Stimulated activated memory B cell treated with anti-CD40 and anti-IgM and Interleukin-4, amounts not matched to agents 10 μg/mL and 1 μg/mL and 100 μg/mL, for 72 hours (primary cell): ENCODE results near the gene FOXN3.

Source experiments
- ATAC-seq: fragments of 150-1000 bp; cut with Tn5 transposase; 2 replicates; pipeline ENCODE4 v1.10.0; 2021
- H3K27ac Mint-ChIP-seq: one replicate; pipeline ENCODE4 v1.8.0; 2022; ENCODE audit warnings: mild to moderate bottlenecking, mixed read lengths
- H3K27me3 Mint-ChIP-seq: one replicate; pipeline ENCODE4 v1.8.0; 2022; ENCODE audit warnings: mixed read lengths
- H3K36me3 Mint-ChIP-seq: one replicate; pipeline ENCODE4 v1.8.0; 2022; ENCODE audit warnings: mixed read lengths
- H3K4me1 Mint-ChIP-seq: one replicate; pipeline ENCODE4 v1.8.0; 2022; ENCODE audit warnings: mixed read lengths
- H3K4me3 Mint-ChIP-seq: one replicate; pipeline ENCODE4 v1.8.0; 2022; ENCODE audit warnings: mild to moderate bottlenecking, moderate library complexity, mixed read lengths
- H3K9me3 Mint-ChIP-seq: one replicate; pipeline ENCODE4 v1.8.0; 2022; ENCODE audit warnings: mixed read lengths

FOXN3 gene

DNA sequence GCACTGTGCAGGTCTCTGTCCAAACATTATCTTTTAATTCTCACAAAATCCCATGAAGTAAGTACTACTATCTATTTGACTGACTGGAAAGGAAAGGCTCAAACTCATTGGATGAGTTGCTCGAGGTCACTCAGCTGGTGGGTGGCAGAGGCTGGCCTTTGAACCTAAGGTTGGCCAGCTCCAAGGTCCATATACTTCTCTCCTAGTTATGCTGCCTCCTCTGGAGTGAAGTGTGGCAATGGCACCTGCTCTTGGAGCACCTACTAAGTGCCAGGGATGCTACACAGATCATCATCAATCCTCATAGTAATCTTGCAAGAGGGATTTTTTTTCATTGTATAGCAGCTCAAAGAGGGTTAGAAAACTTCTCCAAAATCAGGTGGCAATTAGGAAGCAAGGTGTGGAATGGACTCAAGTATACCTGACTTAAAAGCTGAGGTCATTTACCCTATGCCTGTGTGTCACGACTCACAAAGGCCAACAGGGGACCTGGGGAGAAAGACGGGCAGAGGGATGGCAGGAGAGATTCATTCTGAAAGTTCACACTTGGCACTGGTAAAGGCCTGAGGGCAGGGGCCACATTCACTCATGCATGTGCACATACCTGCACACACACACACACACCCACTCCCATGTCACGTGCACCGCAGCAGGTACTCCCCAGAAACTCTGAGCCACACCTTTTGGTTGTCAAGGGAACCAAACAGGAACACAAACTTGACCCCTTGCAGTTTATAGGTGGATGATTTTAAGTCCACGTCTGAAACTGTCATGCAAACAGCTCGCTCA is 146.4 kb downstream of the FOXN3 start:
- peak overlapping the region; percentile 65 for H3K27ac Mint-ChIP-seq
- no peaks in the 10 kb centered on the region for H3K27me3 Mint-ChIP-seq
- no peak overlapping the region for H3K4me3 Mint-ChIP-seq
- no peaks in the 10 kb centered on the region for H3K9me3 Mint-ChIP-seq
- peaks cover 78% of the 10 kb centered on the region for H3K4me1 Mint-ChIP-seq
- peaks cover 40% of the 10 kb centered on the region for H3K36me3 Mint-ChIP-seq
- ATAC-seq: peak; percentile 83

DNA sequence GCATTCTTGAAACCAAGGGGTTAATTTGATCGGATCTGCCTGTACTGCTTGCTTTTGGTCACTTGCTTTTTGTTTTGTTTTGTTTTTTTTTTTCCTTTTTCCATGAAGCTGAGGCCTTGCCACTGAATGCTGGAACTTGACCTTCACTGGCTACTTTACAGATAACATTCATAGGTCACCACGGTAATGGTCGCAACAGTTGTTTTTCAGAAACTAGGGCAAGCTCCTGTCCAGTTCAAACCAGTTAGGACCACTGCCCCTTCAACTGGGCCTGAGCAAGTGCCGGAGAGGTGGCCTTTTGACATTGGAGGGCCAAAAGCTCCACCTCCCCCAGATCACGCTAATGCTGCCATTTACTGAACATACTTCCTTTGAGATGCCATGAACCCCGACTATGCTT is 147.6 kb downstream of the FOXN3 start:
- H3K9me3 Mint-ChIP-seq: no peaks in the 10 kb centered on the region
- H3K4me3 Mint-ChIP-seq: no peak overlapping the region
- no peaks in the 10 kb centered on the region for H3K27me3 Mint-ChIP-seq
- no peak for ATAC-seq
- H3K4me1 Mint-ChIP-seq: peaks cover 82% of the 10 kb centered on the region
- peak overlapping the region; percentile 65 for H3K27ac Mint-ChIP-seq
- peaks cover 41% of the 10 kb centered on the region for H3K36me3 Mint-ChIP-seq

- no peak for ATAC-seq
- Mint-ChIP-seq H3K4me1 (peaks cover 82% of the 10 kb centered on the region), H3K4me3 (no peak overlapping the region), H3K9me3 (no peaks in the 10 kb centered on the region), H3K36me3 (peaks cover 47% of the 10 kb centered on the region), H3K27me3 (no peaks in the 10 kb centered on the region), H3K27ac (peak overlapping the region; percentile 31)
Measured at GRCh38 chr14:89268514-89268913, 148.5 kb downstream of the FOXN3 start.

DNA sequence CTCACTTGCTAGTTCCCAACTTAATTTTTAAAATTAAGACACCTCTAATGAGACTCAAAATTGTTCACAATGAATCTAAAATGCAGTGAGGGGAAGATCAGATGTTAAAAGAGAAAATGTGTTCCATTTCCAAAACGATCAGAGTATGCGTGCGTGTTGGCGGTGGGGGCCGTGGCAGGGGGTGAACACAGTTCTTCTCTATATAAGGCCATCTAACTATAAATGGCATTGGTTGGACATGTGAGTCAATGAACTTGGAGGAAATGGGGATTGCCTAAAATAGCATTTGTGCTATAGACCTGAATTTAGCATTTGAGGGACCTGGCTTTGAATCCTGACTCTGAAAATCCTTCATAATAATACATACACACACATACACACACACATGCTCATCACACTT is 149.4 kb downstream of the FOXN3 start:
- Mint-ChIP-seq H3K36me3 (peaks cover 41% of the 10 kb centered on the region), H3K9me3 (no peaks in the 10 kb centered on the region), H3K27me3 (no peaks in the 10 kb centered on the region), H3K4me3 (no peak overlapping the region), H3K4me1 (peaks cover 74% of the 10 kb centered on the region), H3K27ac (peak overlapping the region; percentile 31)
- no peak for ATAC-seq

- H3K9me3 Mint-ChIP-seq: no peaks in the 10 kb centered on the region
- peak overlapping the region; percentile 31 for H3K27ac Mint-ChIP-seq
- H3K27me3 Mint-ChIP-seq: no peaks in the 10 kb centered on the region
- H3K4me3 Mint-ChIP-seq: no peak overlapping the region
- peaks cover 76% of the 10 kb centered on the region for H3K4me1 Mint-ChIP-seq
- ATAC-seq: no peak
- peaks cover 43% of the 10 kb centered on the region for H3K36me3 Mint-ChIP-seq
Measured at GRCh38 chr14:89267163-89267562, 149.9 kb downstream of the FOXN3 start.

GRCh38 chr14:89266754-89267153 is 150.3 kb downstream of the FOXN3 start:
- no peak for ATAC-seq
- Mint-ChIP-seq H3K27ac (peak overlapping the region; percentile 31), H3K36me3 (peaks cover 48% of the 10 kb centered on the region), H3K4me1 (peaks cover 80% of the 10 kb centered on the region), H3K4me3 (no peak overlapping the region), H3K9me3 (no peaks in the 10 kb centered on the region), H3K27me3 (no peaks in the 10 kb centered on the region)

DNA sequence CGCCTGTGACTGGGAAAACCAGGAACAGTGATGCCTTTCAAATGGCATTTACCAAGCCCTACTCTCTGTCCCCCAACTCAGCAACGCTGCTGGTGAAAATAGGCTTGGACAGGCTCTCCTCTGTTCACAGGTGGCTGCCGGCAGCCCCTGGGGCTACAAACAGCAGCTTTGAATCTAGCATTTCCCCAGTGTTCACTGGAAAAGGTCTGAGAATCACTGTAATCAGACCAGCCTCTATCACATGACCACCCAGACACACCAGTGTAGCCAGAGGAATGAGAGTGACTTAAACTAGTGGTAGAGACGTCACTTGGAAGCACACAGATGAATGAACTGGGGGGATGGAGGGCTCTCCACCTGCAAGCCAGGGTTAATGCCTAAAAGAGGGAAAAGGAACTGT is 151.8 kb downstream of the FOXN3 start:
- H3K9me3 Mint-ChIP-seq: no peaks in the 10 kb centered on the region
- peaks cover 47% of the 10 kb centered on the region for H3K36me3 Mint-ChIP-seq
- no peaks in the 10 kb centered on the region for H3K27me3 Mint-ChIP-seq
- peaks cover 74% of the 10 kb centered on the region for H3K4me1 Mint-ChIP-seq
- no peak for ATAC-seq
- peak overlapping the region; percentile 18 for H3K27ac Mint-ChIP-seq
- no peak overlapping the region for H3K4me3 Mint-ChIP-seq

DNA sequence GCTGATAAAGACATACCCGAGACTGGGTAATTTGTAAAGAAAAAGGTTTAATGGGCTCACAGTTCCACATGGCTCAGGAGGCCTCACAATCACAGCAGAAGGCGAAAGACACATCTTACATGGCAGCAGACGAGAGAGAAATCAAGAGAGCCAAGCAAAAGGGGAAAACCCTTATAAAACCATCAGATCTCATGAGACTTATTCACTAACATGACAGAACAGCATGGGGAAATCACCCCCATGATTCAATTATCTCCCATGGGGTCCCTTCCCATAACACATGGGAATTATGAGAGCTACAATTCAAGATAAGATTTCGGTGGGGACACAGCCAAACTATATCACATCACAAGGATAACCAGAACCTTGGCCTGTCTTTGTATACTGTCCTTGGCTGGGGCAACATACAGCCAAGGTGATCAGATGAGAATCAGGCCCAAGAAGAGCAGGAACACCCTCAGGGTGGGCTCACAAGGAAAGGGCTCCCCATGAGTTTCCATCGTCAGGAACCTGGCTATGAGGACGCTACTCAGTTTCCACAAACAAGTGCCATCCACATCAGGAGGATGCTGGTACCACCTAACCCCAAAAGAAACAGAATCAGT is 152.7 kb downstream of the FOXN3 start:
- no peak overlapping the region for H3K4me3 Mint-ChIP-seq

GRCh38 chr14:89262041-89262440 is 155.0 kb downstream of the FOXN3 start:
- Mint-ChIP-seq H3K4me1 (peaks cover 56% of the 10 kb centered on the region), H3K9me3 (no peaks in the 10 kb centered on the region), H3K27me3 (no peaks in the 10 kb centered on the region), H3K4me3 (no peak overlapping the region), H3K27ac (peak overlapping the region; percentile 25), H3K36me3 (peaks cover 60% of the 10 kb centered on the region)
- no peak for ATAC-seq

More for the DNA sequence above, 152.7 kb downstream of the FOXN3 start:
- no peaks in the 10 kb centered on the region for H3K9me3 Mint-ChIP-seq
- H3K36me3 Mint-ChIP-seq: peaks cover 45% of the 10 kb centered on the region
- peak; percentile 84 for ATAC-seq
- peak overlapping the region; percentile 18 for H3K27ac Mint-ChIP-seq
- no peaks in the 10 kb centered on the region for H3K27me3 Mint-ChIP-seq
- peaks cover 64% of the 10 kb centered on the region for H3K4me1 Mint-ChIP-seq

- ATAC-seq: no peak
- peaks cover 56% of the 10 kb centered on the region for H3K4me1 Mint-ChIP-seq
- no peak overlapping the region for H3K4me3 Mint-ChIP-seq
- H3K9me3 Mint-ChIP-seq: no peaks in the 10 kb centered on the region
- peaks cover 60% of the 10 kb centered on the region for H3K36me3 Mint-ChIP-seq
- no peaks in the 10 kb centered on the region for H3K27me3 Mint-ChIP-seq
- H3K27ac Mint-ChIP-seq: no peak overlapping the region
Measured at GRCh38 chr14:89260898-89261297, 156.1 kb downstream of the FOXN3 start.

GRCh38 chr14:89259951-89260609 is 157.0 kb downstream of the FOXN3 start:
- Mint-ChIP-seq H3K36me3 (peaks cover 53% of the 10 kb centered on the region), H3K4me3 (no peak overlapping the region), H3K9me3 (no peaks in the 10 kb centered on the region), H3K27ac (no peak overlapping the region), H3K27me3 (no peaks in the 10 kb centered on the region), H3K4me1 (peaks cover 48% of the 10 kb centered on the region)
- ATAC-seq: no peak

GRCh38 chr14:89258728-89259273 is 158.2 kb downstream of the FOXN3 start:
- Mint-ChIP-seq H3K4me3 (no peak overlapping the region), H3K4me1 (peaks cover 47% of the 10 kb centered on the region), H3K9me3 (no peaks in the 10 kb centered on the region), H3K36me3 (peaks cover 55% of the 10 kb centered on the region), H3K27me3 (no peaks in the 10 kb centered on the region), H3K27ac (peak overlapping the region; percentile 58)
- peak; percentile 75 for ATAC-seq

- Mint-ChIP-seq H3K36me3 (peaks cover 62% of the 10 kb centered on the region), H3K4me1 (peaks cover 52% of the 10 kb centered on the region)
- ATAC-seq: no peak
Measured at GRCh38 chr14:89256951-89257350, 160.1 kb downstream of the FOXN3 start.

DNA sequence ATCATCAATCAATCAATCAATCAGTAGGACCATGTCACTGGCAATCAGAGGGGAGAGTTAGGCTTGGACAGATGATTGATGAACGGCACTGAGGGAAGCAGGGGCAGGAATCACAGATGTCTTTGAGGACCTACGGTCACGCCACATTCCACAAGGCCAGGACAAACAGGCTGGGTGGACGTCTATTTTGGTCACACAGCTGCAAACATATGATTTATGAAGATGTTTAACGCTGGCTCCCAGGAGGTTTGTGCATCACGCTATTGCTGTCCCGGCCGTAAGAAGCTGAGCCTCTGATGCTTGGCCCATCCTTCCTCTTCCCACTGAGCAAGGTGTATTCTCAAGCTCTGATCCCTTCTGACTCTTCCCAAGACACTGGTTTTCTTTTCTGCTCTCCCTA is 160.8 kb downstream of the FOXN3 start:
- H3K27me3 Mint-ChIP-seq: no peaks in the 10 kb centered on the region
- ATAC-seq: no peak
- no peak overlapping the region for H3K27ac Mint-ChIP-seq
- peaks cover 48% of the 10 kb centered on the region for H3K4me1 Mint-ChIP-seq
- H3K9me3 Mint-ChIP-seq: no peaks in the 10 kb centered on the region
- H3K36me3 Mint-ChIP-seq: peaks cover 59% of the 10 kb centered on the region
- no peak overlapping the region for H3K4me3 Mint-ChIP-seq

More at GRCh38 chr14:89256951-89257350, 160.1 kb downstream of the FOXN3 start:
- H3K27ac Mint-ChIP-seq: no peak overlapping the region
- H3K9me3 Mint-ChIP-seq: no peaks in the 10 kb centered on the region
- no peak overlapping the region for H3K4me3 Mint-ChIP-seq
- no peaks in the 10 kb centered on the region for H3K27me3 Mint-ChIP-seq

DNA sequence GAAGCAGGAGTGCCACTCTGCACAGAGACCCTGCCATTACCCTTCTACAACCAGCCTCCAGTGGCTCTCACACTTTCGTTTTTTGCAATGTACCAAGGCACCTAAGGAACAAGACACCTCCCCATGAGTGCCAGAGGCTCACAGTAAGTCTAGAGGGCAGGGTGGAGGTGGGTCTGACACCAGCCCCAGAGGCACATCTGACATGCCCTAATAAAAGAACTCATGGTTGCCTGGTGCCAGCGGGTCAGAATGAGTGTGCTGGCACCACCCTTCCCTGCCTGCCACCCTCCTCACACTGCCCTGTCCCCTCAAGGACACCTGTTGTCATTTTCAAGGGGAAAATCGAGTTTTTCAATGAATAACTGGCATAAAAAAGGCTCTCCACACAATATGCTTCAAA is 161.2 kb downstream of the FOXN3 start:
- Mint-ChIP-seq H3K4me3 (no peak overlapping the region), H3K9me3 (peaks cover 3% of the 10 kb centered on the region), H3K4me1 (peaks cover 51% of the 10 kb centered on the region), H3K27me3 (no peaks in the 10 kb centered on the region), H3K36me3 (peaks cover 63% of the 10 kb centered on the region), H3K27ac (no peak overlapping the region)
- ATAC-seq: no peak
